Middle frontal gyrus (tissue), 1 donor: ENCODE results near the gene KCNT1.

ENCODE experiments used
- DNase-seq: peaks from one replicate; pipeline ENCODE4 v3.0.0-alpha.2; 2015; ENCODE audit warnings: low spot score; ENCODE audit errors: extremely low spot score

KCNT1 gene

GRCh38 chr9:135795391-135795790 lies 93.4 kb downstream of the KCNT1 start:
- DNase-seq = no peak

GRCh38 chr9:135796784-135797485 lies 95.0 kb downstream of the KCNT1 start:
- no peak for DNase-seq

GRCh38 chr9:135797507-135798262 lies 95.7 kb downstream of the KCNT1 start:
- DNase-seq = no peak

GRCh38 chr9:135798263-135798585 lies 96.2 kb downstream of the KCNT1 start:
- DNase-seq = no peak

GRCh38 chr9:135799261-135799660 lies 97.3 kb downstream of the KCNT1 start:
- DNase-seq = no peak

GRCh38 chr9:135801070-135801469 lies 99.1 kb downstream of the KCNT1 start:
- DNase-seq = no peak

- no peak for DNase-seq
Observed at GRCh38 chr9:135802876-135803419, 101.0 kb downstream of the KCNT1 start.

- DNase-seq = no peak
Observed at GRCh38 chr9:135803441-135803840, 101.5 kb downstream of the KCNT1 start.

GRCh38 chr9:135804581-135805421 lies 102.8 kb downstream of the KCNT1 start:
- no peak for DNase-seq

- DNase-seq = no peak
Observed at GRCh38 chr9:135805422-135806022, 103.5 kb downstream of the KCNT1 start.

- DNase-seq = no peak
Observed at GRCh38 chr9:135809166-135809565, 107.2 kb downstream of the KCNT1 start.

- no peak for DNase-seq
Observed at GRCh38 chr9:135810806-135811575, 109.0 kb downstream of the KCNT1 start.

GRCh38 chr9:135811801-135812200 lies 109.8 kb downstream of the KCNT1 start:
- peak; percentile 39 for DNase-seq

GRCh38 chr9:135812961-135813360 lies 111.0 kb downstream of the KCNT1 start:
- no peak for DNase-seq

GRCh38 chr9:135813671-135814290 lies 111.8 kb downstream of the KCNT1 start:
- DNase-seq = no peak

- no peak for DNase-seq
Observed at GRCh38 chr9:135814421-135815095, 112.6 kb downstream of the KCNT1 start.

GRCh38 chr9:135815413-135815812 lies 113.4 kb downstream of the KCNT1 start:
- no peak for DNase-seq

GRCh38 chr9:135815830-135816650 lies 114.1 kb downstream of the KCNT1 start:
- no peak for DNase-seq

GRCh38 chr9:135816651-135816970 lies 114.6 kb downstream of the KCNT1 start:
- no peak for DNase-seq
